NCI-H69 (cell line): ENCODE data around the gene SIK3.
"Not testable (repeated sequence)": the region's sequence is repeated elsewhere in the genome, so short reads cannot be mapped to it uniquely, and the experiment has no call there.

ENCODE experiments used
- DNase-seq: peaks from one replicate; lab custom pipeline; 2025; lab: John Stamatoyannopoulos, UW

SIK3 gene

GRCh38 chr11:117076941-117077691, 21.1 kb downstream of the SIK3 start:
- peak; percentile 75 for DNase-seq

- DNase-seq, result no peak
Measured at GRCh38 chr11:117075186-117075585, 23.0 kb downstream of the SIK3 start.

GRCh38 chr11:117074119-117074518, 24.1 kb downstream of the SIK3 start:
- DNase-seq, result no peak

GRCh38 chr11:117073539-117073938, 24.7 kb downstream of the SIK3 start:
- DNase-seq, result no peak

GRCh38 chr11:117072517-117073461, 25.4 kb downstream of the SIK3 start:
- peak; percentile 27 for DNase-seq

- peak; percentile 69 for DNase-seq
Measured at GRCh38 chr11:117071344-117071787, 26.9 kb downstream of the SIK3 start.

GRCh38 chr11:117070016-117070415, 28.2 kb downstream of the SIK3 start:
- DNase-seq, result no peak

- DNase-seq, result no peak
Measured at GRCh38 chr11:117068303-117068860, 29.8 kb downstream of the SIK3 start.

GRCh38 chr11:117066959-117067358, 31.3 kb downstream of the SIK3 start:
- no peak for DNase-seq

GRCh38 chr11:117064275-117064674, 34.0 kb downstream of the SIK3 start:
- no peak for DNase-seq

- DNase-seq, result no peak
Measured at GRCh38 chr11:117062498-117062897, 35.7 kb downstream of the SIK3 start.

GRCh38 chr11:117061256-117061655, 37.0 kb downstream of the SIK3 start:
- DNase-seq, result no peak

GRCh38 chr11:117059611-117060148, 38.5 kb downstream of the SIK3 start:
- DNase-seq, result no peak

- peak; percentile 81 for DNase-seq
Measured at GRCh38 chr11:117058761-117059261, 39.4 kb downstream of the SIK3 start.

GRCh38 chr11:117057727-117058126, 40.5 kb downstream of the SIK3 start:
- no peak for DNase-seq

- no peak for DNase-seq
Measured at GRCh38 chr11:117057317-117057716, 40.9 kb downstream of the SIK3 start.

- no peak for DNase-seq
Measured at GRCh38 chr11:117055469-117055868, 42.8 kb downstream of the SIK3 start.

GRCh38 chr11:117054382-117054781, 43.8 kb downstream of the SIK3 start:
- no peak for DNase-seq

- no peak for DNase-seq
Measured at GRCh38 chr11:117052196-117053149, 45.8 kb downstream of the SIK3 start.

- not testable (repeated sequence) for DNase-seq
Measured at GRCh38 chr11:117050121-117050520, 48.1 kb downstream of the SIK3 start.

- not testable (repeated sequence) for DNase-seq
Measured at GRCh38 chr11:117046627-117047026, 51.6 kb downstream of the SIK3 start.
